SK-N-MC (cell line): ENCODE data around the gene NUAK1.

Experiments used
- EZH2 ChIP-seq: fragments of 200-600 bp; sonication (generic); IDR thresholded peaks from one replicate; pipeline ENCODE4 v1.6.1; 2017; ENCODE audit warnings: antibody characterized with exemption
- POLR2AphosphoS5 ChIP-seq: IDR thresholded peaks from 2 replicates; pipeline ENCODE4 v1.6.1; 2012; ENCODE audit warnings: mild to moderate bottlenecking, low read depth, low read length, borderline replicate concordance

DNA sequence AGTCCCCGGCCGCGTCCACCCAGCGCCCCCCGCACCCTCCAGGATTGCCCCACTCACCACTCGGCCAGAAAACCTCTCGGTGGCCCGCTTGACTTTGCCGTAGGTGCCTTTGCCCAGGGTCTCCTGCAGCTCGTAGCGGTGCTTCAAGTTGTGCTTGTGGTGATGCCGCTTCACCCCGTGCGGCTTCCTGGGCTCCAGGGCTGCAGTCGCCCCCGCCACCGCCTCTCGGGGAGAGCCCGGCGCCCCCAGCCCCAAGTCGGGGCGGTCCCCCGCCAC, 459 bp downstream of the NUAK1 start:
- no peak for TF ChIP-seq EZH2
- no peak for TF ChIP-seq POLR2AphosphoS5
